GM21576 (cell line): ENCODE results near the gene ANKS1A.
"Not testable (repeated sequence)": the region's sequence is repeated elsewhere in the genome, so short reads cannot be mapped to it uniquely, and the experiment has no call there.

Experiments used
- ATAC-seq: cut with Tn5 transposase; IDR thresholded peaks from one replicate; pipeline ENCODE4 v1.9.1; 2021; ENCODE audit warnings: mild to moderate bottlenecking, moderate library complexity; ENCODE audit not compliant: unreplicated experiment

ANKS1A gene

GRCh38 chr6:34884996-34885395 is 4.1 kb upstream of the ANKS1A start:
- no peak for ATAC-seq

GRCh38 chr6:34885837-34886236 is 3.2 kb upstream of the ANKS1A start:
- ATAC-seq, result not testable (repeated sequence)

GRCh38 chr6:34887753-34888513 is 1.1 kb upstream of the ANKS1A start, which contains the start of gene TAF11:
TSS of gene TAF11 (minus strand) at chr6:34888042. CDS start at chr6:34887957, 85 bp downstream.
- ATAC-seq, result peak; percentile 69

- no peak for ATAC-seq
These were observed 570 bp upstream of the ANKS1A start for GRCh38 chr6:34888514-34888856.

GRCh38 chr6:34890533-34890925 is 1.5 kb downstream of the ANKS1A start:
- no peak for ATAC-seq

- ATAC-seq, result no peak
These were observed 2.2 kb downstream of the ANKS1A start for GRCh38 chr6:34891296-34891695.

- ATAC-seq, result no peak
These were observed 5.6 kb downstream of the ANKS1A start for GRCh38 chr6:34894693-34895092.

- no peak for ATAC-seq
These were observed 8.1 kb downstream of the ANKS1A start for GRCh38 chr6:34897130-34897529.

- no peak for ATAC-seq
These were observed 8.7 kb downstream of the ANKS1A start for GRCh38 chr6:34897716-34898115.

- ATAC-seq, result not testable (repeated sequence)
These were observed 10.7 kb downstream of the ANKS1A start for GRCh38 chr6:34899748-34900147.

GRCh38 chr6:34900321-34901031 is 11.4 kb downstream of the ANKS1A start:
- no peak for ATAC-seq

- ATAC-seq, result no peak
These were observed 12.9 kb downstream of the ANKS1A start for GRCh38 chr6:34901930-34902329.

- ATAC-seq, result no peak
These were observed 16.0 kb downstream of the ANKS1A start for GRCh38 chr6:34904990-34905613.

GRCh38 chr6:34906826-34907225 is 17.8 kb downstream of the ANKS1A start:
- ATAC-seq, result no peak

GRCh38 chr6:34908194-34908593 is 19.1 kb downstream of the ANKS1A start:
- ATAC-seq, result no peak

- ATAC-seq, result no peak
These were observed 20.3 kb downstream of the ANKS1A start for GRCh38 chr6:34909320-34909883.

GRCh38 chr6:34911822-34912221 is 22.8 kb downstream of the ANKS1A start:
- no peak for ATAC-seq

GRCh38 chr6:34912715-34913464 is 23.8 kb downstream of the ANKS1A start:
- no peak for ATAC-seq

GRCh38 chr6:34914358-34914757 is 25.3 kb downstream of the ANKS1A start:
- ATAC-seq, result no peak

- no peak for ATAC-seq
These were observed 27.4 kb downstream of the ANKS1A start for GRCh38 chr6:34916348-34916967.
